Progenitor cell of endocrine pancreas (in vitro differentiated cells): ENCODE data around the gene RNF222. TPM values are rescaled to one million over a fixed set of nuclear protein-coding genes. Genes with fewer than 3 reads are reported as not detected.
A peak's percentile ranks its signal among the peaks of the same experiment; 100 is the strongest.

Experiments
- DNase-seq: peaks from one replicate; pipeline ENCODE4 v3.0.0; 2021; ENCODE audit warnings: low spot score; ENCODE audit not compliant: unreplicated experiment
- H3K27ac Mint-ChIP-seq: 2 replicates; pipeline ENCODE4 v1.8.0; 2021; ENCODE audit warnings: mild to moderate bottlenecking, moderate library complexity, mixed read lengths
- H3K27me3 Mint-ChIP-seq: 2 replicates; pipeline ENCODE4 v1.8.0; 2021; ENCODE audit warnings: mixed read lengths
- H3K36me3 Mint-ChIP-seq: 2 replicates; pipeline ENCODE4 v1.8.0; 2022; ENCODE audit warnings: mixed read lengths; ENCODE audit not compliant: insufficient read depth
- H3K4me1 Mint-ChIP-seq: 2 replicates; pipeline ENCODE4 v1.8.0; 2021; ENCODE audit warnings: low read depth, mixed read lengths
- H3K4me3 Mint-ChIP-seq: 2 replicates; pipeline ENCODE4 v1.8.0; 2021; ENCODE audit warnings: low read depth, mild to moderate bottlenecking, moderate library complexity, mixed read lengths
- H3K9me3 Mint-ChIP-seq: 2 replicates; pipeline ENCODE4 v1.8.0; 2021; ENCODE audit warnings: low read depth, mixed read lengths
- CTCF ChIP-seq: fragments of 200-600 bp; sonication (generic); IDR thresholded peaks from one replicate; pipeline ENCODE4 v1.5.0; 2021; ENCODE audit warnings: antibody characterized with exemption, mild to moderate bottlenecking; ENCODE audit not compliant: unreplicated experiment
- total RNA-seq: library from RNA; stranded (reverse); gene quantifications from 2 replicates; pipeline ENCODE4 v1.2.1, GENCODE V29; 2021

Gene RNF222
- total RNA-seq, 1 donor from 2014 or later, result not detected

- H3K4me1 Mint-ChIP-seq, result peaks cover 11% of the 10 kb centered on the region
- DNase-seq, result peak; percentile 97
- H3K27ac Mint-ChIP-seq, result peak within 1 kb of the TSS; percentile 99
- H3K36me3 Mint-ChIP-seq, result peaks cover 4% of the 10 kb centered on the region
- peak within 1 kb of the TSS; percentile 94 for H3K4me3 Mint-ChIP-seq
- H3K9me3 Mint-ChIP-seq, result no peaks in the 10 kb centered on the region
- no peak for TF ChIP-seq CTCF
- no peaks in the 10 kb centered on the region for H3K27me3 Mint-ChIP-seq
Measured at GRCh38 chr17:8435245-8436168, 37.9 kb upstream of the RNF222 start, which contains the start of gene NDEL1. TSS of gene NDEL1 (plus strand) at chr17:8435884. CDS start at chr17:8444272, 8,388 bp downstream.

- H3K27ac Mint-ChIP-seq, result no peak overlapping the region
- peaks cover 3% of the 10 kb centered on the region for H3K27me3 Mint-ChIP-seq
- DNase-seq, result no peak
- no peak overlapping the region for H3K4me3 Mint-ChIP-seq
- H3K36me3 Mint-ChIP-seq, result no peaks in the 10 kb centered on the region
- peaks cover 2% of the 10 kb centered on the region for H3K4me1 Mint-ChIP-seq
- no peaks in the 10 kb centered on the region for H3K9me3 Mint-ChIP-seq
- no peak for TF ChIP-seq CTCF
Measured at GRCh38 chr17:8430966-8431365, 33.3 kb upstream of the RNF222 start.

GRCh38 chr17:8426802-8427201 lies 29.2 kb upstream of the RNF222 start:
- H3K36me3 Mint-ChIP-seq, result no peaks in the 10 kb centered on the region
- H3K27me3 Mint-ChIP-seq, result peaks cover 3% of the 10 kb centered on the region
- H3K9me3 Mint-ChIP-seq, result no peaks in the 10 kb centered on the region
- no peak for TF ChIP-seq CTCF
- no peak for DNase-seq
- H3K4me1 Mint-ChIP-seq, result no peaks in the 10 kb centered on the region
- no peak overlapping the region for H3K27ac Mint-ChIP-seq
- H3K4me3 Mint-ChIP-seq, result no peak overlapping the region

- Mint-ChIP-seq H3K27ac (no peak overlapping the region), H3K36me3 (no peaks in the 10 kb centered on the region), H3K4me3 (no peak overlapping the region), H3K9me3 (no peaks in the 10 kb centered on the region), H3K27me3 (peaks cover 3% of the 10 kb centered on the region), H3K4me1 (no peaks in the 10 kb centered on the region)
- TF ChIP-seq CTCF, result no peak
- no peak for DNase-seq
Measured at GRCh38 chr17:8426094-8426720, 28.6 kb upstream of the RNF222 start.

GRCh38 chr17:8421571-8421970 lies 23.9 kb upstream of the RNF222 start:
- no peaks in the 10 kb centered on the region for H3K9me3 Mint-ChIP-seq
- H3K36me3 Mint-ChIP-seq, result no peaks in the 10 kb centered on the region
- no peak for DNase-seq
- H3K27me3 Mint-ChIP-seq, result peaks cover 16% of the 10 kb centered on the region
- TF ChIP-seq CTCF, result no peak
- no peaks in the 10 kb centered on the region for H3K4me1 Mint-ChIP-seq
- H3K27ac Mint-ChIP-seq, result no peak overlapping the region
- H3K4me3 Mint-ChIP-seq, result no peak overlapping the region
